GM12878 (cell line): Measurements from ENCODE around the gene DOK7. TPM values are rescaled to one million over a fixed set of nuclear protein-coding genes. Genes with fewer than 3 reads are reported as not detected.

Source experiments
- ATAC-seq: fragments of 200-7000 bp; cut with Tn5 transposase; 3 replicates; pipeline ENCODE4 v1.9.1; 2020; ENCODE audit warnings: mild to moderate bottlenecking, moderate library complexity
- BruUV-seq: library from RNA; stranded (reverse); fragments of 400-500 nt; replicated peaks from 2 replicates; lab custom pipeline; 2021; lab: Mats Ljungman, UMichigan
- CTCF ChIA-PET: fragments of 300-600 bp; sonication (Branson Sonifier 250); formaldehyde crosslinking; extraction: SDS; loops from one replicate; lab custom pipeline; 2021; ENCODE audit warnings: inconsistent platforms; lab: Yijun Ruan, JAX
- POLR2A ChIA-PET: fragments of 350-600 bp; formaldehyde crosslinking; extraction: SDS; loops from one replicate; lab custom pipeline; 2021; ENCODE audit warnings: inconsistent platforms; lab: Charles Lee
- RAD21 ChIA-PET: fragments of 300-600 bp; sonication (Branson Sonifier 250); formaldehyde crosslinking; loops from one replicate; lab custom pipeline; 2023; ENCODE audit warnings: antibody characterized with exemption; ENCODE audit not compliant: unreplicated experiment; lab: Charles Lee
- SMC1A ChIA-PET: fragments of 300-600 bp; sonication (Branson Sonifier 250); formaldehyde crosslinking; loops from one replicate; lab custom pipeline; 2023; ENCODE audit not compliant: unreplicated experiment, uncharacterized antibody; lab: Charles Lee
- DNase-seq: peaks from one replicate; pipeline ENCODE4 v3.0.0-alpha.2; 2011; ENCODE audit warnings: low read depth, low spot score
- FAIRE-seq: peaks from 3 replicates; lab custom pipeline; 2011; peaks lifted over from hg19 to GRCh38; lab: Jason Lieb, UNC
- H2AFZ ChIP-seq: 2 replicates; pipeline ENCODE4 v1.6.0; 2011; ENCODE audit warnings: low read depth, low read length, control low read depth; ENCODE audit not compliant: control insufficient read depth
- H3K27ac ChIP-seq: 2 replicates; pipeline ENCODE4 v1.5.1; 2011; ENCODE audit warnings: control low read depth; ENCODE audit not compliant: control insufficient read depth, insufficient read depth
- H3K27me3 ChIP-seq, 2 experiments: replicated peaks in 1 of 2; 2 replicates each; pipeline versions ENCODE4 v1.6.0 to v1.6.1; 2011; ENCODE audit warnings: low read length in 1 of 2; ENCODE audit not compliant: control insufficient read depth in 2 of 2, insufficient read depth in 2 of 2
- H3K36me3 ChIP-seq, 2 experiments: 2 replicates each; pipeline ENCODE4 v1.5.1; 2011; ENCODE audit warnings: low read length in 1 of 2; ENCODE audit not compliant: control insufficient read depth in 2 of 2, insufficient read depth in 2 of 2
- H3K4me1 ChIP-seq: 2 replicates; pipeline ENCODE4 v1.6.1; 2011; ENCODE audit warnings: mild to moderate bottlenecking, low read length, moderate library complexity, mixed read lengths; ENCODE audit not compliant: control insufficient read depth, insufficient read depth
- H3K4me2 ChIP-seq: 2 replicates; pipeline ENCODE4 v1.6.0; 2011; ENCODE audit warnings: control low read depth; ENCODE audit not compliant: control insufficient read depth, insufficient read depth
- H3K4me3 ChIP-seq: fragments of 200-600 bp; sonication (generic); 2 replicates; pipeline ENCODE4 v1.5.1; 2016
- H3K79me2 ChIP-seq: 2 replicates; pipeline ENCODE4 v1.6.0; 2011; ENCODE audit warnings: low read length; ENCODE audit not compliant: control insufficient read depth, insufficient read depth
- H3K9ac ChIP-seq: 2 replicates; pipeline ENCODE4 v1.8.0; 2011; ENCODE audit warnings: low read length, control low read depth, mixed read lengths; ENCODE audit not compliant: control insufficient read depth, insufficient read depth
- H3K9me3 ChIP-seq: replicated peaks from 3 replicates; pipeline ENCODE4 v1.5.1; 2011; ENCODE audit warnings: mild to moderate bottlenecking, low read length; ENCODE audit not compliant: control insufficient read depth, insufficient read depth
- H4K20me1 ChIP-seq: 2 replicates; pipeline ENCODE4 v1.6.0; 2011; ENCODE audit not compliant: control insufficient read depth, insufficient read depth
- CBX5 ChIP-seq: sonication (generic); IDR thresholded peaks from 2 replicates; pipeline ENCODE4 v1.6.1; 2016; ENCODE audit warnings: low read depth, moderate library complexity, mild to moderate bottlenecking, inconsistent platforms
- CEBPB ChIP-seq, 2 experiments: fragments of 150-350 bp in 1 of 2; IDR thresholded peaks; 2 replicates each; pipeline ENCODE4 v1.6.1; 2012 to 2014; ENCODE audit warnings: low read depth in 2 of 2, low read length in 2 of 2, borderline replicate concordance in 1 of 2, inconsistent platforms in 1 of 2
- ESRRA ChIP-seq: IDR thresholded peaks from 2 replicates; pipeline ENCODE4 v1.6.1; 2012; ENCODE audit warnings: mild to moderate bottlenecking, low read length, improper control_type of control experiment
- HDAC6 ChIP-seq: fragments of 200-600 bp; sonication (generic); IDR thresholded peaks from one replicate; pipeline ENCODE4 v1.8.0; 2017; ENCODE audit warnings: antibody characterized with exemption; ENCODE audit not compliant: unreplicated experiment
- JUNB ChIP-seq: IDR thresholded peaks from 2 replicates; pipeline ENCODE4 v1.6.1; 2016; ENCODE audit warnings: antibody characterized with exemption, mild to moderate bottlenecking
- MTA3 ChIP-seq: IDR thresholded peaks from 2 replicates; pipeline ENCODE4 v1.6.1; 2012; ENCODE audit warnings: low read length, inconsistent platforms, borderline replicate concordance
- NR2C1 ChIP-seq: fragments of 450-650 bp; IDR thresholded peaks from 2 replicates; pipeline ENCODE4 v1.6.1; 2017; ENCODE audit warnings: antibody characterized with exemption, mild to moderate bottlenecking, moderate library complexity
- NRF1 ChIP-seq: conservative IDR thresholded peaks from 2 replicates; pipeline ENCODE4 v1.6.1; 2011; ENCODE audit warnings: mild to moderate bottlenecking, low read depth, low read length, improper control_type of control experiment
- RELA ChIP-seq: fragments of 450-650 bp; IDR thresholded peaks from 2 replicates; pipeline ENCODE4 v1.8.0; 2014; ENCODE audit warnings: borderline replicate concordance; ENCODE audit not compliant: partially characterized antibody
- SMC3 ChIP-seq: IDR thresholded peaks from 2 replicates; pipeline ENCODE4 v1.6.1; 2011; ENCODE audit warnings: low read length, improper control_type of control experiment, borderline replicate concordance
- TAF1 ChIP-seq: IDR thresholded peaks from 2 replicates; pipeline ENCODE4 v1.6.1; 2011; ENCODE audit warnings: mild to moderate bottlenecking, low read depth, low read length, borderline replicate concordance
- TCF7 ChIP-seq: IDR thresholded peaks from 2 replicates; pipeline ENCODE4 v1.6.1; 2014; ENCODE audit warnings: antibody characterized with exemption, borderline replicate concordance
- YY1 ChIP-seq: IDR thresholded peaks from 2 replicates; pipeline ENCODE4 v1.6.1; 2011; ENCODE audit warnings: low read depth, mild to moderate bottlenecking, low read length
- ZSCAN29 ChIP-seq: fragments of 450-650 bp; IDR thresholded peaks from 2 replicates; pipeline ENCODE4 v1.6.1; 2017; ENCODE audit warnings: mild to moderate bottlenecking, moderate library complexity
- WGBS: methylation state at CpG from one replicate; pipeline ENCODE4 v1.1.6; 2016; ENCODE audit warnings: low lambda C conversion rate; ENCODE audit not compliant: insufficient replicate concordance, insufficient coverage; ENCODE audit errors: missing lambda C conversion rate; 5-methylcytosine and 5-hydroxymethylcytosine counted together
- in situ Hi-C: fragments of 300-500 bp; cut with MboI; formaldehyde crosslinking; loops from 9 replicates; pipeline ENCODE4 v1.14.3; 2018; ENCODE audit warnings: mixed read lengths
- intact Hi-C: fragments of 100-400 bp; cut with micrococcal nuclease; formaldehyde crosslinking; loops from one replicate; pipeline ENCODE4 v1.14.2; 2022; ENCODE audit not compliant: unreplicated experiment
- polyA plus RNA-seq, 11 experiments: library from polyadenylated mRNA; depleted of rRNA in 4 of 11; unstranded in 6 of 11; stranded (reverse) in 5 of 11; fragments of >200 nt; fragmentation: Nextera tagmentation in 4 of 11; fragmentation: Illumina TruSeq in 1 of 11; extraction: Ambion mirVana in 4 of 11; extraction: Trizol in 1 of 11; gene quantifications; 1 replicate in 1 of 11; 2 replicates in 10 of 11; pipeline versions ENCODE4 v1.2.1 to v1.2.3, GENCODE V29; 2011 to 2016; ENCODE audit warnings: inconsistent platforms in 2 of 11, missing spikeins in 2 of 11, low read depth in 1 of 11
- total RNA-seq, 4 experiments: library from RNA; depleted of rRNA in 3 of 4; stranded (reverse); fragments of >200 nt in 3 of 4; fragmentation: Illumina TruSeq in 1 of 4; extraction: Trizol in 1 of 4; gene quantifications; 2 replicates each; pipeline versions ENCODE4 v1.2.1 to v1.2.3, GENCODE V29; 2013 to 2021
- TF ChIP-seq, protein P1 (sequence below): fragments of 450-650 bp; conservative IDR thresholded peaks from 2 replicates; pipeline ENCODE4 v1.6.1; 2017; ENCODE audit warnings: mild to moderate bottlenecking, moderate library complexity
- TF ChIP-seq, protein P2 (sequence below), 3 experiments: IDR thresholded peaks in 2 of 3; conservative IDR thresholded peaks in 1 of 3; 2 replicates each; pipeline ENCODE4 v1.5.1; 2011; ENCODE audit warnings: low read depth in 3 of 3, low read length in 3 of 3, mild to moderate bottlenecking in 3 of 3, control low read depth in 2 of 3, moderate library complexity in 2 of 3, inconsistent platforms in 1 of 3, mixed read lengths in 1 of 3; ENCODE audit not compliant: control insufficient read depth in 2 of 3, insufficient read depth in 1 of 3; ENCODE audit errors: extremely low read depth in 1 of 3

DOK7 gene
- total and polyA plus RNA-seq, 10 of the 15 experiments (the other 5 are each of a cell fraction or from before 2014, with no cell fraction given) = 0.04 to 0.46 (median 0.18) TPM; not detected in 4

DNA sequence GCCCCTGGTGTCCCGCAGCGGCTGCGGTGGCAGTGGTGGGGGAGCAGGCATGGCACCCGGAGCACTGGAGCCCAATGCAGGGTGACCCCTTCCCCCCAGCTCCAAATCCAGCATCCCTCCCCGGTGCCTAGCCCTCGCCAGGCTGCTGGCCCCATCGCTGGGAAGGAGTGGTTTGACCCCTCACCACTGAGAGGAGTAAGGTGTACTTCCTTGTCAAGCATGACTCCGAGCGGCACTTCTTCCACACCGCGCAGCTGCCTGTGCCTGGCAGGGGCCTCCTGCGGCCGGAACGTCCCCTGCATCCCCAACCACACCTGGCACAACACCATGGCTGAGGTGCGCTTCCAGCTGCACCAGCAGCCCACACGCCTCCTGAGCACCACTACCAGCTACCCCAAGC lies 42.1 kb downstream of the DOK7 start:
- Histone ChIP-seq H3K4me3 (no peak overlapping the region), H3K9ac (no peak overlapping the region), H3K9me3 (no peaks in the 10 kb centered on the region), H3K27me3 (no peaks in the 10 kb centered on the region), H3K79me2 (no peaks in the 10 kb centered on the region), H3K36me3 (peaks cover 4 to 8% of the 10 kb centered on the region in 2 experiments; a peak in 3 of 4 replicates), H2AFZ (no peak overlapping the region), H3K4me2 (no peak overlapping the region), H3K4me1 (no peaks in the 10 kb centered on the region), H3K27ac (no peak overlapping the region), H4K20me1 (no peaks in the 10 kb centered on the region)
- ChIA-PET CTCF (no interaction called here), SMC1A (no interaction called here), RAD21 (no interaction called here), POLR2A (interaction anchor here (0.6 kb wide), 1 partner anchor 552 kb away, joined by 3 read pairs; no protein-coding TSS in a partner anchor)
- in situ Hi-C loops = no loop called here
- FAIRE-seq (no peak), ATAC-seq (no peak), DNase-seq (no peak)
- intact Hi-C loops = no loop called here
- WGBS = 92% methylated on average over 16 of the region's 16 CpGs
- BruUV-seq = no TSS peak
- no peak for TF ChIP-seq CBX5
- no peak for TF ChIP-seq ZSCAN29
- TF ChIP-seq CEBPB (IDR thresholded peaks at IDR 0.05; ENCODE audit: borderline replicate concordance in 1 of 2, low read depth in 2 of 2, low read length in 2 of 2) = no peak
- no peak for TF ChIP-seq RELA
- TF ChIP-seq TCF7 = no peak
- no peak for TF ChIP-seq ESRRA
- no peak for TF ChIP-seq MTA3
- TF ChIP-seq NRF1 = no peak

DNA sequence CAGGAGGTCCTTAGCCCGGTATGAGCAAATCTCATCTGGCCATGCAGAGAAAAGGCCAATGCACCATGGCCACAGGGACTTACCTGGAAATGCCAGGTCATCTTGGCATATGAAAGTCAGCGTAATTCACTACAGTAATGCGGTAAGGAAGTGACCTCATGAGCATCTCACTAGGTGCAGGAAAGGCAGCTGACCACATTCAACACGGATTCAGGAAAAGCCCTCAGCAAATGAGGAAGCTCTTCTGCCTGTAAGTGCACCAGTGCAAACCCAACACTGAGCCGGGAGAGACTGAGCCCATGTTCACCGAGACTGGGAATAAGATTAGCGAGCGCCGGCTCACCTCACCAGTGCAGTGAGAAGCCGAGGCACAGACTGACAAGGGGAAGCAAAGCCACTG lies 45.4 kb downstream of the DOK7 start:
- H3K4me1 ChIP-seq = no peaks in the 10 kb centered on the region
- ATAC-seq (no peak), FAIRE-seq (no peak), DNase-seq (no peak)
- no peak overlapping the region for H3K4me3 ChIP-seq
- RAD21 ChIA-PET = no interaction called here
- CTCF ChIA-PET = no interaction called here
- H3K36me3 ChIP-seq = peaks cover 7 to 18% of the 10 kb centered on the region in 2 experiments
- no peaks in the 10 kb centered on the region for H3K79me2 ChIP-seq
- intact Hi-C loops = no loop called here
- no TSS peak for BruUV-seq
- no peaks in the 10 kb centered on the region for H3K27me3 ChIP-seq
- no peaks in the 10 kb centered on the region; the same call in 1 of the 2 replicates for H4K20me1 ChIP-seq
- H3K9ac ChIP-seq = no peak overlapping the region
- H2AFZ ChIP-seq = no peak overlapping the region
- POLR2A ChIA-PET = no interaction called here
- no peaks in the 10 kb centered on the region for H3K9me3 ChIP-seq
- SMC1A ChIA-PET = no interaction called here
- WGBS = 79% methylated on average over 10 of the region's 10 CpGs
- no peak overlapping the region for H3K27ac ChIP-seq
- in situ Hi-C loops = no loop called here
- H3K4me2 ChIP-seq = no peak overlapping the region
- TF ChIP-seq, protein P1, sequence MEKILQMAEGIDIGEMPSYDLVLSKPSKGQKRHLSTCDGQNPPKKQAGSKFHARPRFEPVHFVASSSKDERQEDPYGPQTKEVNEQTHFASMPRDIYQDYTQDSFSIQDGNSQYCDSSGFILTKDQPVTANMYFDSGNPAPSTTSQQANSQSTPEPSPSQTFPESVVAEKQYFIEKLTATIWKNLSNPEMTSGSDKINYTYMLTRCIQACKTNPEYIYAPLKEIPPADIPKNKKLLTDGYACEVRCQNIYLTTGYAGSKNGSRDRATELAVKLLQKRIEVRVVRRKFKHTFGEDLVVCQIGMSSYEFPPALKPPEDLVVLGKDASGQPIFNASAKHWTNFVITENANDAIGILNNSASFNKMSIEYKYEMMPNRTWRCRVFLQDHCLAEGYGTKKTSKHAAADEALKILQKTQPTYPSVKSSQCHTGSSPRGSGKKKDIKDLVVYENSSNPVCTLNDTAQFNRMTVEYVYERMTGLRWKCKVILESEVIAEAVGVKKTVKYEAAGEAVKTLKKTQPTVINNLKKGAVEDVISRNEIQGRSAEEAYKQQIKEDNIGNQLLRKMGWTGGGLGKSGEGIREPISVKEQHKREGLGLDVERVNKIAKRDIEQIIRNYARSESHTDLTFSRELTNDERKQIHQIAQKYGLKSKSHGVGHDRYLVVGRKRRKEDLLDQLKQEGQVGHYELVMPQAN = no peak
- TF ChIP-seq, protein P2, sequence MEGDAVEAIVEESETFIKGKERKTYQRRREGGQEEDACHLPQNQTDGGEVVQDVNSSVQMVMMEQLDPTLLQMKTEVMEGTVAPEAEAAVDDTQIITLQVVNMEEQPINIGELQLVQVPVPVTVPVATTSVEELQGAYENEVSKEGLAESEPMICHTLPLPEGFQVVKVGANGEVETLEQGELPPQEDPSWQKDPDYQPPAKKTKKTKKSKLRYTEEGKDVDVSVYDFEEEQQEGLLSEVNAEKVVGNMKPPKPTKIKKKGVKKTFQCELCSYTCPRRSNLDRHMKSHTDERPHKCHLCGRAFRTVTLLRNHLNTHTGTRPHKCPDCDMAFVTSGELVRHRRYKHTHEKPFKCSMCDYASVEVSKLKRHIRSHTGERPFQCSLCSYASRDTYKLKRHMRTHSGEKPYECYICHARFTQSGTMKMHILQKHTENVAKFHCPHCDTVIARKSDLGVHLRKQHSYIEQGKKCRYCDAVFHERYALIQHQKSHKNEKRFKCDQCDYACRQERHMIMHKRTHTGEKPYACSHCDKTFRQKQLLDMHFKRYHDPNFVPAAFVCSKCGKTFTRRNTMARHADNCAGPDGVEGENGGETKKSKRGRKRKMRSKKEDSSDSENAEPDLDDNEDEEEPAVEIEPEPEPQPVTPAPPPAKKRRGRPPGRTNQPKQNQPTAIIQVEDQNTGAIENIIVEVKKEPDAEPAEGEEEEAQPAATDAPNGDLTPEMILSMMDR (IDR thresholded peaks at IDR 0.05 in 2 of 3, conservative IDR thresholded peaks at IDR 0.05 in 1 of 3; ENCODE audit: control insufficient read depth in 2 of 3, extremely low read depth in 1 of 3, insufficient read depth in 1 of 3, low read depth in 3 of 3, low read length in 3 of 3) = no peak
- TF ChIP-seq TAF1 (no peak), ESRRA (no peak), HDAC6 (no peak), SMC3 (no peak), YY1 (no peak), NR2C1 (no peak), JUNB (no peak)
